Stimulated activated CD4-positive, alpha-beta T cell treated with anti-CD3 and anti-CD28 coated beads, Interleukin-12 subunit alpha, Interleukin-12 subunit beta, amount 100 ng/mL, for 4 hours (primary cell): ENCODE data around the gene CDC42BPA.

Experiments used
- DNase-seq: peaks from one replicate; pipeline ENCODE4 v3.0.0-alpha.2; 2020

The CDC42BPA gene

GRCh38 chr1:226954777-226955176 is 363.5 kb downstream of the CDC42BPA start:
- DNase-seq, result no peak

GRCh38 chr1:226954337-226954736 is 364.0 kb downstream of the CDC42BPA start:
- DNase-seq, result no peak

GRCh38 chr1:226953175-226953800 is 365.0 kb downstream of the CDC42BPA start:
- no peak for DNase-seq

- DNase-seq, result no peak
Observed at GRCh38 chr1:226952118-226952441, 366.2 kb downstream of the CDC42BPA start.

- DNase-seq, result no peak
Observed at GRCh38 chr1:226951286-226952117, 366.8 kb downstream of the CDC42BPA start.

GRCh38 chr1:226950871-226951270 is 367.4 kb downstream of the CDC42BPA start:
- DNase-seq, result no peak

GRCh38 chr1:226950316-226950715 is 368.0 kb downstream of the CDC42BPA start:
- no peak for DNase-seq

GRCh38 chr1:226949401-226949800 is 368.9 kb downstream of the CDC42BPA start:
- no peak for DNase-seq

GRCh38 chr1:226948996-226949395 is 369.3 kb downstream of the CDC42BPA start:
- no peak for DNase-seq

GRCh38 chr1:226948480-226948879 is 369.8 kb downstream of the CDC42BPA start:
- no peak for DNase-seq

GRCh38 chr1:226948051-226948450 is 370.2 kb downstream of the CDC42BPA start:
- DNase-seq, result no peak

GRCh38 chr1:226946841-226947240 is 371.5 kb downstream of the CDC42BPA start:
- DNase-seq, result no peak

GRCh38 chr1:226946285-226946684 is 372.0 kb downstream of the CDC42BPA start:
- no peak for DNase-seq

GRCh38 chr1:226945858-226946245 is 372.4 kb downstream of the CDC42BPA start:
- no peak for DNase-seq

- no peak for DNase-seq
Observed at GRCh38 chr1:226945106-226945857, 373.0 kb downstream of the CDC42BPA start.

GRCh38 chr1:226943927-226944326 is 374.4 kb downstream of the CDC42BPA start:
- DNase-seq, result no peak

- DNase-seq, result no peak
Observed at GRCh38 chr1:226943156-226943555, 375.1 kb downstream of the CDC42BPA start.

GRCh38 chr1:226942392-226942791 is 375.9 kb downstream of the CDC42BPA start:
- DNase-seq, result no peak

GRCh38 chr1:226940806-226941067 is 377.6 kb downstream of the CDC42BPA start:
- no peak for DNase-seq

- peak; percentile 98 for DNase-seq
Observed at GRCh38 chr1:226940029-226940805, 378.1 kb downstream of the CDC42BPA start, which contains the start of gene COQ8A. Gene COQ8A, plus strand, starts transcription at chr1:226940294. Its CDS starts 21,092 bp downstream, at chr1:226961386.
